HepG2 (cell line): ENCODE data around the gene MPLKIP.

ENCODE experiments used
- MIXL1 ChIP-seq: IDR thresholded peaks from 2 replicates; pipeline ENCODE4 v1.6.1; 2016
- NR1H2 ChIP-seq: sonication (generic); formaldehyde crosslinking; IDR thresholded peaks from 2 replicates; pipeline ENCODE4 v1.8.1; 2022; ENCODE audit warnings: low read depth, missing genetic modification reagents, borderline replicate concordance
- POLR2A ChIP-seq, 2 experiments: IDR thresholded peaks; 2 replicates each; pipeline ENCODE4 v1.6.1; 2011; ENCODE audit warnings: low read depth in 2 of 2, low read length in 2 of 2, mild to moderate bottlenecking in 1 of 2, moderate library complexity in 1 of 2; ENCODE audit not compliant: insufficient read depth in 1 of 2
- RAD51 ChIP-seq: fragments of 450-650 bp; IDR thresholded peaks from 2 replicates; pipeline ENCODE4 v1.6.1; 2016; ENCODE audit warnings: borderline replicate concordance
- SOX13 ChIP-seq, 3 experiments: fragments of 450-650 bp in 1 of 3; sonication (generic) in 1 of 3; formaldehyde crosslinking in 1 of 3; IDR thresholded peaks in 2 of 3; conservative IDR thresholded peaks in 1 of 3; 2 replicates each; pipeline versions ENCODE4 v1.5.0 to v1.6.1; 2016 to 2020; ENCODE audit warnings: antibody characterized with exemption in 1 of 3, mild to moderate bottlenecking in 1 of 3, missing compliant biosample characterization in 1 of 3, missing genetic modification reagents in 1 of 3, moderate library complexity in 1 of 3
- TF ChIP-seq, protein P1 (sequence below): sonication (generic); formaldehyde crosslinking; IDR thresholded peaks from 2 replicates; pipeline ENCODE4 v1.5.0; 2020; ENCODE audit warnings: missing genetic modification reagents, mild to moderate bottlenecking, borderline replicate concordance

GRCh38 chr7:40162516-40162915, 28.1 kb upstream of the MPLKIP start:
- TF ChIP-seq NR1H2 (CRISPR knock-in tag) (no peak), POLR2A (IDR thresholded peaks at IDR 0.05; ENCODE audit: insufficient read depth in 1 of 2, low read depth in 2 of 2, low read length in 2 of 2) (no peak), SOX13 (IDR thresholded peaks at IDR 0.05) (no peak), SOX13 (CRISPR knock-in tag; conservative IDR thresholded peaks at IDR 0.05 in 1 of 2, IDR thresholded peaks at IDR 0.05 in 1 of 2) (no peak), RAD51 (no peak), MIXL1 (no peak)
- TF ChIP-seq, protein P1, sequence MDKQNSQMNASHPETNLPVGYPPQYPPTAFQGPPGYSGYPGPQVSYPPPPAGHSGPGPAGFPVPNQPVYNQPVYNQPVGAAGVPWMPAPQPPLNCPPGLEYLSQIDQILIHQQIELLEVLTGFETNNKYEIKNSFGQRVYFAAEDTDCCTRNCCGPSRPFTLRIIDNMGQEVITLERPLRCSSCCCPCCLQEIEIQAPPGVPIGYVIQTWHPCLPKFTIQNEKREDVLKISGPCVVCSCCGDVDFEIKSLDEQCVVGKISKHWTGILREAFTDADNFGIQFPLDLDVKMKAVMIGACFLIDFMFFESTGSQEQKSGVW: no peak
